Measurements from ENCODE around the gene TMEM139.
A peak's percentile ranks its signal among the peaks of the same experiment; 100 is the strongest.

Gene TMEM139

DNA sequence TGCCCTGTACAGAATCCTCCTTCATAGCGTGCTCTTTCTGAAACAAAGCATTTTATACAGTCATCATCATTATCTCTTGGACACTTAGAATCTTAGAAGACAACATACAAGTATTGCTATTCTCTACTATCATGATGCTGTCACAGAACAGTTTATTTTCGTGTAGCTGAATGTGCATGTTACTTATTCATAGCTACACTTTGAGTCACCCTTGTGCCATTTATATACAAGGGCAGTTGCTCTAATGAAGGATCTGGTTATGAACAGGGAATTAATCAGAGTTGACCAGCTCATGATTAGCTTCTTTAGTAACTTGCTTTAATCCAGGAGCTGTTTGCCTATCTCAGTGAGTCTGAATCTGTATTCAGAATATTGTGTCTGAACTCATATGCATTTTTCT lies 14.6 kb downstream of the TMEM139 start:
- H3K79me2 ChIP-seq (ENCODE audit: control insufficient read depth, insufficient read depth, low read length, poor library complexity): no peaks in the 10 kb centered on the region
- H3K4me3 ChIP-seq (ENCODE audit: low read depth, low read length): no peak overlapping the region
- no peak overlapping the region for H4K91ac ChIP-seq (ENCODE audit: low read depth, low read length)
- H3K36me3 ChIP-seq (ENCODE audit: control insufficient read depth in 1 of 2, insufficient read depth in 2 of 2, low read length in 2 of 2): peaks cover 27 to 52% of the 10 kb centered on the region in 2 experiments
- no CpG with 5 or more reads among the region's 2 CpGs for WGBS (ENCODE audit: extremely low coverage, insufficient coverage, insufficient read length)
- no peaks in the 10 kb centered on the region for H3K79me1 ChIP-seq (ENCODE audit: low read length)
- H2AFZ ChIP-seq (ENCODE audit: insufficient read depth, low read length, poor library complexity): no peak overlapping the region
- no peak overlapping the region for H2BK5ac ChIP-seq (ENCODE audit: low read depth, low read length, poor library complexity)
- no peak overlapping the region for H3K14ac ChIP-seq (ENCODE audit: low read length)
- no peak overlapping the region for H2AK5ac ChIP-seq (ENCODE audit: low read length)
- H3K9ac ChIP-seq (ENCODE audit: low read length): no peak overlapping the region
- no peak overlapping the region for H4K12ac ChIP-seq (ENCODE audit: low read depth, low read length)
- H2BK120ac ChIP-seq (ENCODE audit: insufficient read depth, low read length, poor library complexity): no peak overlapping the region
- H3K23ac ChIP-seq (ENCODE audit: low read length): no peak overlapping the region
- no peak overlapping the region for H3K18ac ChIP-seq (ENCODE audit: low read length)
- no peak overlapping the region for H3K4ac ChIP-seq (ENCODE audit: low read depth, low read length)
- H3K4me1 ChIP-seq (ENCODE audit: control insufficient read depth in 1 of 2, insufficient read depth in 2 of 2, low read length in 2 of 2): no peaks in the 10 kb centered on the region
- H3K27me3 ChIP-seq (ENCODE audit: insufficient read depth, low read length): no peaks in the 10 kb centered on the region
- H4K8ac ChIP-seq (ENCODE audit: low read depth, low read length): no peak overlapping the region
- no peak overlapping the region for H3K4me2 ChIP-seq (ENCODE audit: low read length)
- H3K9me3 ChIP-seq (ENCODE audit: insufficient read depth, low read depth, low read length): no peaks in the 10 kb centered on the region
- H3K27ac ChIP-seq (ENCODE audit: low read depth, low read length): no peak overlapping the region
- H2BK12ac ChIP-seq (ENCODE audit: low read length): no peak overlapping the region
- DNase-seq: no peak

- Histone ChIP-seq H3K27me3 (ENCODE audit: insufficient read depth, low read length) (no peaks in the 10 kb centered on the region), H2BK5ac (ENCODE audit: low read depth, low read length, poor library complexity) (no peak overlapping the region), H2AK5ac (ENCODE audit: low read length) (no peak overlapping the region), H3K14ac (ENCODE audit: low read length) (no peak overlapping the region), H2AFZ (ENCODE audit: insufficient read depth, low read length, poor library complexity) (no peak overlapping the region), H4K91ac (ENCODE audit: low read depth, low read length) (no peak overlapping the region), H3K27ac (ENCODE audit: low read depth, low read length) (no peak overlapping the region), H3K9me3 (ENCODE audit: insufficient read depth, low read depth, low read length) (no peaks in the 10 kb centered on the region), H3K23ac (ENCODE audit: low read length) (no peak overlapping the region), H3K79me1 (ENCODE audit: low read length) (no peaks in the 10 kb centered on the region), H2BK12ac (ENCODE audit: low read length) (no peak overlapping the region), H3K9ac (ENCODE audit: low read length) (no peak overlapping the region), H3K36me3 (ENCODE audit: control insufficient read depth in 1 of 2, insufficient read depth in 2 of 2, low read length in 2 of 2) (peaks cover 30 to 52% of the 10 kb centered on the region in 2 experiments), H3K4me3 (ENCODE audit: low read depth, low read length) (no peak overlapping the region), H3K79me2 (ENCODE audit: control insufficient read depth, insufficient read depth, low read length, poor library complexity) (no peaks in the 10 kb centered on the region), H4K12ac (ENCODE audit: low read depth, low read length) (no peak overlapping the region), H2BK120ac (ENCODE audit: insufficient read depth, low read length, poor library complexity) (no peak overlapping the region), H3K4me2 (ENCODE audit: low read length) (no peak overlapping the region), H3K4me1 (ENCODE audit: control insufficient read depth in 1 of 2, insufficient read depth in 2 of 2, low read length in 2 of 2) (no peaks in the 10 kb centered on the region), H4K8ac (ENCODE audit: low read depth, low read length) (no peak overlapping the region), H3K18ac (ENCODE audit: low read length) (no peak overlapping the region), H3K4ac (ENCODE audit: low read depth, low read length) (no peak overlapping the region)
- DNase-seq: peak; percentile 32 to 69
- WGBS (ENCODE audit: extremely low coverage, insufficient coverage, insufficient read length): no CpG with 5 or more reads among the region's 8 CpGs
These were observed 15.1 kb downstream of the TMEM139 start for GRCh38 chr7:143299840-143300239.

DNA sequence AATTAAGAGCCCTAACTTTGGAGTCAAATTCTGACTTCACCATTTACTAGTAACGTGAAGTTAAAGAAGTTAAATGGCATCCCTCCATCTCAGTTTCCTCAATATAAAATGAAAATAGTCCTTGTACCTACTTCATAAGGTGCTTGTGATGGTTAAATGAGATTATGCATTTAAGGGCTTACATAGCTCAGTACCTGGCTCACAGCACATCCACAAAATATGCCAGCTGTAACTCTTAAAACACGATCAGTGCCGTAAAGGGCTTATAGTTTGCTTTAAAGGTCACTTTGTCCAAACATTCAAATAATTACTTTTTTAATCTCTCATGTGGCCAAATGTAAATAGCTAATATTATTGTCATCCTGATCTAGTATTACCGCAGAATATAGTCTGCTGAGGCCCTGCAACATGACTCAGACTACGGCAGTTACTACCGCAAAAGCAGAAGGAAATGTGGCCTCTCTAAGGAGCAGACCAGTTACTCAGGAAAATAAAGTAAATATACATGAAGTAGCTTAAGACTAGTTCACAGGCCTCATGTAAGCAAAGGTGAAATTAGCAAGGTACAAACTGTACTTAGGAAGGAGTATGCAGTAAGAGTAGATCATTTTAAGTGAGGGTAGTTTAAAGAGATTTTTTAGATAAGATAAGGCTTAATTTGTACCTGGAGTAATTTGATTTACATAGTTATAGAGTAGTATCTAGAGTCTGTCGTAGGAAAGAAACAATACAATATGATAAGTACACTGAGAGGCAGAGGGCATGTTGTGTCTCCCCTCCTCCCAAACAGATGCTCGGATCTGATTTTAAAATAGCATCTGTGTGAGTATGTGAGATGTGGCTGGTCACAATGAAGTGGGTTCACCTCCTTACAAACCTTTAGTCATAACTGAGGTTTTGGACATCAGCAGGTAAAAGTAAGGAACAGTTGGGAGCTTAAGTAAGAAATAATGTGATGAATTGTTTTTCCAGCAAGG lies 16.5 kb downstream of the TMEM139 start:
- Histone ChIP-seq H3K79me2 (ENCODE audit: control insufficient read depth, insufficient read depth, low read length, poor library complexity) (no peaks in the 10 kb centered on the region), H3K4ac (ENCODE audit: low read depth, low read length) (no peak overlapping the region), H2AK5ac (ENCODE audit: low read length) (no peak overlapping the region), H3K18ac (ENCODE audit: low read length) (no peak overlapping the region), H2BK12ac (ENCODE audit: low read length) (no peak overlapping the region), H4K91ac (ENCODE audit: low read depth, low read length) (no peak overlapping the region), H3K9ac (ENCODE audit: low read length) (no peak overlapping the region), H3K4me1 (ENCODE audit: control insufficient read depth in 1 of 2, insufficient read depth in 2 of 2, low read length in 2 of 2) (no peaks in the 10 kb centered on the region), H3K14ac (ENCODE audit: low read length) (no peak overlapping the region), H2BK120ac (ENCODE audit: insufficient read depth, low read length, poor library complexity) (no peak overlapping the region), H3K27ac (ENCODE audit: low read depth, low read length) (no peak overlapping the region), H2BK5ac (ENCODE audit: low read depth, low read length, poor library complexity) (no peak overlapping the region), H4K12ac (ENCODE audit: low read depth, low read length) (no peak overlapping the region), H3K4me2 (ENCODE audit: low read length) (no peak overlapping the region), H3K79me1 (ENCODE audit: low read length) (no peaks in the 10 kb centered on the region), H2AFZ (ENCODE audit: insufficient read depth, low read length, poor library complexity) (no peak overlapping the region), H3K9me3 (ENCODE audit: insufficient read depth, low read depth, low read length) (no peaks in the 10 kb centered on the region), H3K27me3 (ENCODE audit: insufficient read depth, low read length) (no peaks in the 10 kb centered on the region), H3K4me3 (ENCODE audit: low read depth, low read length) (no peak overlapping the region), H3K23ac (ENCODE audit: low read length) (no peak overlapping the region), H4K8ac (ENCODE audit: low read depth, low read length) (no peak overlapping the region), H3K36me3 (ENCODE audit: control insufficient read depth in 1 of 2, insufficient read depth in 2 of 2, low read length in 2 of 2) (peaks cover 30 to 52% of the 10 kb centered on the region in 2 experiments)
- no CpG with 5 or more reads among the region's 8 CpGs for WGBS (ENCODE audit: extremely low coverage, insufficient coverage, insufficient read length)
- DNase-seq: no peak

GRCh38 chr7:143303733-143304132 lies 19.0 kb downstream of the TMEM139 start:
- no peaks in the 10 kb centered on the region for H3K79me2 ChIP-seq (ENCODE audit: control insufficient read depth, insufficient read depth, low read length, poor library complexity)
- no peak overlapping the region for H3K14ac ChIP-seq (ENCODE audit: low read length)
- no peak overlapping the region for H4K91ac ChIP-seq (ENCODE audit: low read depth, low read length)
- H3K27ac ChIP-seq (ENCODE audit: low read depth, low read length): no peak overlapping the region
- H4K8ac ChIP-seq (ENCODE audit: low read depth, low read length): no peak overlapping the region
- no peaks in the 10 kb centered on the region for H3K4me1 ChIP-seq (ENCODE audit: control insufficient read depth in 1 of 2, insufficient read depth in 2 of 2, low read length in 2 of 2)
- no peak overlapping the region for H3K9ac ChIP-seq (ENCODE audit: low read length)
- no peak overlapping the region for H3K18ac ChIP-seq (ENCODE audit: low read length)
- H3K79me1 ChIP-seq (ENCODE audit: low read length): no peaks in the 10 kb centered on the region
- H3K4me2 ChIP-seq (ENCODE audit: low read length): no peak overlapping the region
- H2BK5ac ChIP-seq (ENCODE audit: low read depth, low read length, poor library complexity): no peak overlapping the region
- no peaks in the 10 kb centered on the region for H3K27me3 ChIP-seq (ENCODE audit: insufficient read depth, low read length)
- WGBS (ENCODE audit: extremely low coverage, insufficient coverage, insufficient read length): no CpG with 5 or more reads among the region's 10 CpGs
- no peak overlapping the region for H3K4ac ChIP-seq (ENCODE audit: low read depth, low read length)
- no peak overlapping the region for H4K12ac ChIP-seq (ENCODE audit: low read depth, low read length)
- no peak overlapping the region for H2AK5ac ChIP-seq (ENCODE audit: low read length)
- peaks cover 31 to 58% of the 10 kb centered on the region in 2 experiments for H3K36me3 ChIP-seq (ENCODE audit: control insufficient read depth in 1 of 2, insufficient read depth in 2 of 2, low read length in 2 of 2)
- peak in 1 of 2 donors; percentile 31 for DNase-seq
- no peak overlapping the region for H2AFZ ChIP-seq (ENCODE audit: insufficient read depth, low read length, poor library complexity)
- H3K4me3 ChIP-seq (ENCODE audit: low read depth, low read length): no peak overlapping the region
- no peak overlapping the region for H2BK12ac ChIP-seq (ENCODE audit: low read length)
- no peak overlapping the region for H2BK120ac ChIP-seq (ENCODE audit: insufficient read depth, low read length, poor library complexity)
- no peak overlapping the region for H3K23ac ChIP-seq (ENCODE audit: low read length)
- H3K9me3 ChIP-seq (ENCODE audit: insufficient read depth, low read depth, low read length): no peaks in the 10 kb centered on the region
